GM12875 (cell line): Measurements from ENCODE around the gene SFMBT2.

ENCODE experiments used
- H3K4me3 ChIP-seq: one replicate; pipeline ENCODE4 v1.5.1; 2011; ENCODE audit warnings: low read depth, low read length, control low read depth
- TF ChIP-seq, protein P1 (sequence below): IDR thresholded peaks from 2 replicates; pipeline ENCODE4 v1.5.1; 2011; ENCODE audit warnings: low read depth, mild to moderate bottlenecking, control low read depth, inconsistent platforms, low read length, moderate library complexity, borderline replicate concordance; ENCODE audit not compliant: insufficient read depth

SFMBT2 gene

DNA sequence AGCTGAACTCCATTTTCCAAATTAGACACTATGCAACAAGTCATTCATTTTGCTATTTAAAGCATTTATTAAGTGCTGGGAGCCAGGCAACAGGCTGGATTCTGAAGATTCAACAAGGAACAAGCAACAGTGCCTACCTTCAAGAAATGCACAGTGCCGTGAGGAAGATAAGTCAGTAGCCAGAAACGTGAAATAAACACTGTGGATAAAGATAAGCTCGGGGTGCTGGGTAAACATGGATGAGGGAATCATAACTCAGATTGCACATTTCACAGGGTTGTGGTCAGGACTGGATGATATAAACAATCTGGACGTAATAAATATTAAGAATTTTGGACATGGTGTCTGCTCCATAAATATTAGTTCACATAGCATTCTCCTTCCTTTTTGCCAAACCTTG, 259.3 kb downstream of the SFMBT2 start:
- no peak overlapping the region for H3K4me3 ChIP-seq
- TF ChIP-seq, protein P1, sequence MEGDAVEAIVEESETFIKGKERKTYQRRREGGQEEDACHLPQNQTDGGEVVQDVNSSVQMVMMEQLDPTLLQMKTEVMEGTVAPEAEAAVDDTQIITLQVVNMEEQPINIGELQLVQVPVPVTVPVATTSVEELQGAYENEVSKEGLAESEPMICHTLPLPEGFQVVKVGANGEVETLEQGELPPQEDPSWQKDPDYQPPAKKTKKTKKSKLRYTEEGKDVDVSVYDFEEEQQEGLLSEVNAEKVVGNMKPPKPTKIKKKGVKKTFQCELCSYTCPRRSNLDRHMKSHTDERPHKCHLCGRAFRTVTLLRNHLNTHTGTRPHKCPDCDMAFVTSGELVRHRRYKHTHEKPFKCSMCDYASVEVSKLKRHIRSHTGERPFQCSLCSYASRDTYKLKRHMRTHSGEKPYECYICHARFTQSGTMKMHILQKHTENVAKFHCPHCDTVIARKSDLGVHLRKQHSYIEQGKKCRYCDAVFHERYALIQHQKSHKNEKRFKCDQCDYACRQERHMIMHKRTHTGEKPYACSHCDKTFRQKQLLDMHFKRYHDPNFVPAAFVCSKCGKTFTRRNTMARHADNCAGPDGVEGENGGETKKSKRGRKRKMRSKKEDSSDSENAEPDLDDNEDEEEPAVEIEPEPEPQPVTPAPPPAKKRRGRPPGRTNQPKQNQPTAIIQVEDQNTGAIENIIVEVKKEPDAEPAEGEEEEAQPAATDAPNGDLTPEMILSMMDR = no peak

DNA sequence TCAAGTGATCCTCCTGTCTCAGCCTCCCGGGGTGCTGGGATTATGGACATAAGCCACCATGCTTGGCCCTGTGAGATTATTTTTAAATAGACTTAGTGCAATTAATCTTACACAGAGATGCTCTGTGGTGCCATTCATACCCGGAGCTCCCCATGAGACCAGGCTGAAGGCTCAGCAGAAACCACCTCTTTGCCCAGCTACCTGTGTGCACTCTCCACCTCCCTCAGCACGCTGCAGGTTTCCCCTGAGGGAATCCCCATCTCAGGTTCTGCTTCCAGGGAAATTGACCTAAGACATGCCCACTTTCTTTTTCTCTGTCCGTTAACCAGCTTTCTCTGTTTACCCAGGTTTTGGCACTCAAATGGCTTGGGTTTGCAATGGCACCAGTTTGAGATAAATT, 260.5 kb downstream of the SFMBT2 start:
- H3K4me3 ChIP-seq = no peak overlapping the region
- TF ChIP-seq, protein P1 = no peak

DNA sequence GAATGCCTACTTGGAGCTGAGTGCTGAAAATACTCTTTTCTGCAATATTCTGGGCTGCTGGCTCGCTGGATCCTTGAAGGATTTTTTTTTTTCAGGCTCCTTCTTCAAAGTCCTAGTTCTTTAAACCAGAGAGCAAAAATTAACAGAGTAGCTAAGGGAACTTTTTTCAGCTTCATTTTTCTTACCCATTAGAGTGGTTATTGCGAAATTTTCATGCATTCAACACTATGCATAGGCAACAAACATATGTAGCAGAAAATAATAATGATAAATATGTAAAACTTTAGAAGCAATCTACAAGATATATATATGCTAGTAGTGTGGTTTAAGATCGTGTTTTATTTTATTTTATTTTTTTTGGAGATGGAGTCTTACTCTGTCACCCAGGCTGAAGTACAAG, 264.6 kb downstream of the SFMBT2 start:
- TF ChIP-seq, protein P1 = no peak
- no peak overlapping the region for H3K4me3 ChIP-seq

DNA sequence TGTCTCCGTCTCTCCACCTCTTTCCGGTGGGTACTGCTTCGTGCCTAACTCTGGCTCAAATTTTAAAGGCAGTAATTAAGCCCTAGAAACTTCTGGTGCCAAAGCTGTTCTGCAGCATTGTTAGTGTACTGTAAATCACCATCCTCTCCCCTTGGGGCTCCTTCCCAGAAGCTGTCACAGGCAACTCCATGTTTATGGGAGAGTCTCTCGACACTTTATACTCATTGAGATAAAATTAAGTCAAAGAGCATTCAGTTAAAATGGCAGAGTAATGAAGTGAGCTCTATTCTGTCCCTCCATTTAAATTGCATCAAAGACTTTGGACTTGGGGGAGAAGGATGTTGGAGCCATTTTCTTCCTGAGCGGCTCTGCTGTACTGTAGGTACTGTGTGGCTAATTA, 274.8 kb downstream of the SFMBT2 start:
- H3K4me3 ChIP-seq = no peak overlapping the region
- TF ChIP-seq, protein P1 = no peak

DNA sequence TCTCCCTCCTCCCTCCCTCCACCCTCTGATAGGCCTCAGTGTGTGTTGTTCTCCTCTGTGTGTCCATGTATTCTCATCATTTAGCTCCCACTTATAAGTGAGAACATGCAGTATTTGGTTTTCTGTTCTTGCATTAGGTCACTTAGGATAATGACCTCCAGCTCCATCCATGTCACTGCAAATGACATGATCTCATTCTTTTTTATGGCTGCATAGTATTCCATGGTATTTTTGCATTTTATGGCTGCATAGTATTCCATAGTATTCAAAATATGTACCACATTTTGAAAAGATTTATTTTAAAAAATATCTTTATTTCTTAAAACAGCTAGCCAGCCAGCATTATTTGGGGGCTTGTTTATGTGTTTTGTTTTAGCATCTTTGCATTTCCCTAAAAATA, 275.6 kb downstream of the SFMBT2 start:
- no peak overlapping the region for H3K4me3 ChIP-seq
- TF ChIP-seq, protein P1 = no peak

DNA sequence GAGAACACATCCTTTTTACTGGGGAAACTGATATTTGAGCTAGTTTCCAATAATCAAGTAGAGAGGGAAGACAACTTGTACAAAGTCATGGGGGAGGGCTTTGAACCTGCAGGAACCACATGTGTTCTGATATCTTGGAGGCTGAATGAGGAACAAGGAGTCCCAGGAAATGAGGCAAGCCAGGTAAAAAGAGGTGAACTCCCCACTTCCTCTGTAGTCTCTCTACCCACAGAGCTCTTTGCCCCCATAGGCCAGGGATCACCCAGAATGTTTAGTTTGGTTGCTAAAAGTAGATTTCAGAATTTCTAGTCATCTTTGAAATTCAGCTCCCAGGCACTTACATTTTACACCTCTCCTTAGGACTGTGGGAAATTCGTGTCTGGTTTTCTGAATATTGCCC, 276.4 kb downstream of the SFMBT2 start:
- TF ChIP-seq, protein P1 = no peak
- H3K4me3 ChIP-seq = no peak overlapping the region

DNA sequence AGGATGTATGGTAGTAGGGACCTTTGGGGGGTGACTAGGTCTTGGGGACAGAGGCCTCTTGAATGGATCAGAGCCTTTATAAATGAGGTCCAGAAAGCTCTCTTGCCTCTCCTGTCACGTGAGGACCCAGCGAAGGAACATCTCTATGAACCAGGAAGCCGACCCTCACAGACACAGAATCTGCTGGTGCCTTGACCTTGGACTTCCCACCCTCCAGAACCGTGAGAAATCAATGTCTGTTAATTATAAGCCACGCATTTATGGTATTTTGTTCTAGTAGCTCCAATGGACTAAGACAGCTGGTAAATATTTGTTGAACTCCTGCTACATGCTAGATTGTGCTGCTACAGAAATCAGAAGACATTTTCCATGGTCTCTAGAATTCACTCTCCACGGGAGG, 276.9 kb downstream of the SFMBT2 start:
- no peak overlapping the region for H3K4me3 ChIP-seq
- TF ChIP-seq, protein P1 = no peak
